HCT116 (cell line): Measurements from ENCODE around the gene EEA1.

ENCODE experiments used
- CBX3 ChIP-seq: IDR thresholded peaks from 2 replicates; pipeline ENCODE4 v1.6.1; 2012; ENCODE audit warnings: low read depth
- CEBPB ChIP-seq: IDR thresholded peaks from 2 replicates; pipeline ENCODE4 v1.6.1; 2012; ENCODE audit warnings: low read depth
- CTCF ChIP-seq, 3 experiments: fragments of 200-600 bp in 1 of 3; sonication (generic) in 1 of 3; IDR thresholded peaks in 2 of 3; conservative IDR thresholded peaks in 1 of 3; 2 replicates each; pipeline ENCODE4 v1.5.1; 2012 to 2017; ENCODE audit warnings: low read depth in 2 of 3, low read length in 2 of 3, antibody characterized with exemption in 1 of 3, borderline replicate concordance in 1 of 3, control low read depth in 1 of 3, mild to moderate bottlenecking in 1 of 3, mixed read lengths in 1 of 3, mixed run types in 1 of 3, moderate library complexity in 1 of 3; ENCODE audit not compliant: insufficient read depth in 1 of 3
- EZH2 ChIP-seq: fragments of 200-600 bp; sonication (generic); IDR thresholded peaks from 2 replicates; pipeline ENCODE4 v1.6.1; 2017; ENCODE audit warnings: antibody characterized with exemption, mixed run types
- MAX ChIP-seq: IDR thresholded peaks from 2 replicates; pipeline ENCODE4 v1.6.1; 2012
- POLR2A ChIP-seq: IDR thresholded peaks from 2 replicates; pipeline ENCODE4 v1.7.0; 2011; ENCODE audit warnings: borderline replicate concordance; ENCODE audit not compliant: insufficient read depth, insufficient read length; ENCODE audit errors: extremely low read depth
- POLR2AphosphoS5 ChIP-seq: IDR thresholded peaks from 2 replicates; pipeline ENCODE4 v1.6.1; 2011; ENCODE audit warnings: mild to moderate bottlenecking, low read depth, low read length, moderate library complexity
- REST ChIP-seq: IDR thresholded peaks from 2 replicates; pipeline ENCODE4 v1.6.1; 2012; ENCODE audit warnings: low read depth
- SP1 ChIP-seq: IDR thresholded peaks from 2 replicates; pipeline ENCODE4 v1.6.1; 2012; ENCODE audit warnings: low read depth
- YY1 ChIP-seq: IDR thresholded peaks from 2 replicates; pipeline ENCODE4 v1.6.1; 2011; ENCODE audit warnings: low read length, low read depth, moderate library complexity, mild to moderate bottlenecking; ENCODE audit not compliant: insufficient replicate concordance; ENCODE audit errors: extremely low read depth

GRCh38 chr12:92908108-92908507 lies 21.0 kb downstream of the EEA1 start:
- TF ChIP-seq POLR2A (no peak), CEBPB (no peak), CTCF (IDR thresholded peaks at IDR 0.05 in 2 of 3, conservative IDR thresholded peaks at IDR 0.05 in 1 of 3; ENCODE audit: borderline replicate concordance in 1 of 3, insufficient read depth in 1 of 3, low read depth in 2 of 3, low read length in 2 of 3) (no peak), REST (no peak), EZH2 (no peak), CBX3 (no peak), MAX (no peak), YY1 (no peak), SP1 (no peak), POLR2AphosphoS5 (no peak)
